Activated CD8-positive, alpha-beta memory T cell treated with anti-CD3 and anti-CD28 coated beads, Interleukin-2, amount 50 U/mL, for 1 hour (primary cell): ENCODE measurements around the gene CDC42BPG.

Source experiments
- DNase-seq: peaks from one replicate; pipeline ENCODE4 v3.0.0-alpha.2; 2020; ENCODE audit errors: extremely low read depth

Gene CDC42BPG

DNA sequence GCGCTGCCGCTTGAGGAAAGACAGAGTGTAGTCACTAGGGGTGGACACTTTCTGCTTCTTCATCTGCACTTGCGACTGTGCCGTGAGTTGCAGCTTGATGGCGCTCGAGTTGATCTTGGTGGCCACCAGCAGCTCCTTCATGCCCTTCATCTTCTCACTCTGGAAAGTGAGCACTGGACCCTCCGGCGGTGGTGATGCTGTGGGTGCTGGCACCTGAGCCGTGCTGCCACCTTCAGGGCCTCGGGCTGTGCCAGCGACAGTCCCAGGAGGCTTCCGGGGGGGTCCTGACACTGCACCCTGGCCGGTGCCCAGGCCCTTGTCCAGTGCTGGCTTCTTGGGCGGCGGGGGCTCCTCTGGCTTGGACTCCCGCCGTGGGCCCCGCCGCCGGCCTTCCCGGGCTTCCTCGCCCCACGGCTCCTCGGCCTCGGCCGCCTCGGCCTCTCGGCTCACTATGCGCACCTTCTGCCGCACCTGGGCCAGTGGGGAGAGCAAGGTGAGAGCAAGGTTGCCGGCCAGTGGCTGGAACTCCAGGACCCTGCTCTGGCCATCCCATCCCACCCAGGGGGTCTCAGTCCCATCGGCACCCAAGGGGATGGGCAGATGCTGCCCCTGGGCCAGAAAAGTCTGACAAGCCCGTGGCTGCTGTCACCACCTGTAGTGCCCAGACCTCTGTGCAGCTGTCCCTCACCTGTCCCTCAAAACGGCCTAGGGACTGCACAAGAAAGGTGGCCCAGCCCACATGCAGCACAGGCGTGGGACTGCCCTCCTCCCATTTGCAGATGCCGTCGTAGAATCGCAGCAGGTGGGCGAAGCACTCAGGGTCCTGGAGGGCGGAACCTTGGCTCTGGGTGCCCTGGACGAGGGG lies 39.9 kb downstream of the CDC42BPG start:
- DNase-seq, result no peak

DNA sequence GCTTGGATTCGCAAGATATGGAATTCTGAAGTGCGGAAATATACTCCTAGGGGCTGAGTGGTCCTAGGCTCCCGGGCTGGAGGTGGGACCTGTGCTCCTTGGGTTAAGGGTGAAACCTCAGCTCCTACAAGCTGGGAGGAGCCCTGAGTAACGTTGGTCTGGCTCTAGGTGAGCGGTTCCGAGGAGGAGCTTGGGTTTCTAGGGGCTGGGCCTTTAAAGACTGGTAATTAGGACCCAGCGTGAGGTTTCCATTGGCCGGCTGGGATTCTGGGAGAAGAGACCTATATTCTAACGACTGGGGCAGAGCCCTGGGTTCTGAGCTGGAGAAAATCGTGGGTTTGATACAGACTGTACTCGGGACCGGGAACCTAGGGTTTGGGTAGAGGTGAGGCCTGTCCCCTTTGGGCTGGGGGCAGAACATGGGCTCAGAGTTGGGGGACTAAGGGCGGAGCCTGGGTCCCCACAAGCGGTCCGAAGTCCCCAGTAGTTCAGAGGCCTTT lies 40.6 kb downstream of the CDC42BPG start:
- DNase-seq, result no peak

- DNase-seq, result no peak
These were observed 41.2 kb downstream of the CDC42BPG start, which contains the start of gene MAP4K2 for GRCh38 chr11:64803158-64803845. Gene MAP4K2, minus strand, starts transcription at chr11:64803214. Its CDS starts 65 bp downstream, at chr11:64803149.

- DNase-seq, result no peak
These were observed 41.9 kb downstream of the CDC42BPG start for GRCh38 chr11:64802370-64803157.

GRCh38 chr11:64801561-64802369 lies 42.7 kb downstream of the CDC42BPG start:
- DNase-seq, result no peak

DNA sequence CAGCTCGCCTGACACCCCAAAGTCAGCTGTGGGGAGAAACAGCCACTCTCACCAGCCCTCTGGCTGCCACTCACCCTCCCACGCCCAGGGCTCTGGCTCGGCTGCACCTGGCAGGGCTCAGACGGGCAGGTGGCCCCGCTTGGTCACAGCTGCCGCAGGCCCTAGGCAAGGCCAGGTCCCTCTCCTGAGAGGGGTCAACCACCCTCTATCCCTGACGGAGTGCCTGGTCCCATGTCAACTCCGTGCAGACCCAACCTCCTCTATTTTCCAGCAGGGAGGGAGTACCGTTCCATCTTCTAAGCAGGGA lies 43.3 kb downstream of the CDC42BPG start:
- DNase-seq, result no peak

DNA sequence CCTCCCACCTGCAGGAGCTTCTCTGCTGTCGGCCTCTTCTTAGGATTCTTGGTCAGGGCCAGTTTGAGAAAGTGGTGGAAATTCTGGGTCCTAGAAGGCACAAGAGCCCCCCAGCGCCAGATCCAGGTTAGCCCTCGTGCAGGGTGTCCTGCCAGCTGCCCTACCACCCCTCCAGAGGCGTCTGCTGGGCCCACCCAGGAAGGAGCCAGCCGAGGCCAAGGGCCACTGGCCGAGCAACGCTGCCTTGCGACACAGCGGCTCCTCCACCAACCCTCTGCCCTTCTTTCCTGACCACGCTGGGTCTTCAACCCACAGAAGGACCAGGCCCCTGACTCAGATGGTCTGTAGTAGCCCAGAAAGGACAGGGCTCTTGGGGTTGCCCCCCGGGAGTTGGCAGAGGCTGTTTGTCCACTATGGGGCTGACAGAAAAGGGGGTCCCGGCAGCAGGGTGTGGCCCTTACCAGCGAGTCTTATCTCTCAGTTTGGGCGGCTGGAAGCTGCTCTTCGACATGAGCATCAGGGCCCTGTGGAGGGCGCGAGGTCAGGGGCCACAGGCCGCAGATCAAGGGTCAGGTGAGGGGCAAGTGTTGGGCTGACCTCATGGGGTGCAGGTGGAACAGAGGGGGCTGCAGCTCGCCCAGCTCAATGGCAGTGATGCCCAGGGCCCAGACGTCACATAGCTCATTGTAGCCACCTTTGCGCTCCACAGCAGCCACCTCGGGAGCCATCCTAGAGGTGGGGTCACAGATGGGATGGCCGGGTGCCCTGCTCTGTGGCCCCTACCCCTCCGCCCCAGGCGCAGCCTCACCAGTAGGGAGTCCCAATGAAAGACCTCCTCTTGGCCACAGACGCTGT lies 43.9 kb downstream of the CDC42BPG start:
- no peak for DNase-seq

DNA sequence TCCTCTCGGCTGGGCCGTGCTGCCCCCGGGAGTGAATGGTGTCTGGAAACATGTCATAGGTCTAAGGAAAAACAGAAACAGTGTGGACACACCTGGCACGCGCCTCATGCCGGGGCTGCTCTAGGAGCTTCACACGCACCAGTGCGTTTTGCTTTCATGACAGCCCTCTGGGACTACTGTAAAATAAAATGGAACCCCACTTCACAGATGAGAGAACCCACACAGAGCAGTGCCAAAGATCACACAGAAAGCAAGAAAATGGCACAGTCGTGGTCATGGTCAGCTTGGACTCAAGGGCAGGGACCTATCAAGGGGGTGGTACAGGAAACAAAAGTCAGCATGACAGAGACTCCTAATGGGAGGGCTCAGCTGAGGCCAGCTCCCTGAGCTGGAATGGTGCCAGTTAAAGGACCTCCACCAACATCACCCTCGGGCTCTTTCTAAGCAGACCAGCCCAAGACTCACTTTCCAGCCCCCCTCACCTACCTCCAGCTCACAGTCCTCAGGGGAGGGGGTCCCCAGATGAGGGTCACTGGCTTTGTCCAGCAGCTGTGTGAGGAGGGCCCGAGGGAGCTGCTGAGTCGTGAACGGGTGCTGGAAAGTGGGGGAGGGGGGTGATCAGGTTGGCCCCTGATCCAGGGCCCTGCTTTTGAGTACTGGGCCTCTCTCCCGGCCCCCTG lies 44.7 kb downstream of the CDC42BPG start:
- DNase-seq, result no peak

DNA sequence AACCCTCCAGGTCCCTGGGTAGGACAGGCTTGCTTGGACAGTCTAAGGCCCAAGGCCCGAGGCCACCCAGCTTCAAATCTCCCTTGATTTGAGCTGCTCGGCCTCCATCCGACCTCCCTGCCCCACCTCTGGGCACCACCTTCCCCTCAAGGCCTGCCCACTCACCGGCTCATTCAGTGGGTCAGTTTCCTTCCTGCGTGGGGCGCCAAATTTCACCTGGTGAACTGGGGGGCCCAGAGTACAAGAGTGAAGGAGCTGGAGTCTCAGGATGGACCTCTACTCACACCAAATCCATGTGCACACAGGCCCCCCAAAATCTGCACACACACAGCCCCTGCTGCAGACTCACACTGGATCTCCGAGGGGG lies 45.2 kb downstream of the CDC42BPG start:
- DNase-seq, result no peak

DNA sequence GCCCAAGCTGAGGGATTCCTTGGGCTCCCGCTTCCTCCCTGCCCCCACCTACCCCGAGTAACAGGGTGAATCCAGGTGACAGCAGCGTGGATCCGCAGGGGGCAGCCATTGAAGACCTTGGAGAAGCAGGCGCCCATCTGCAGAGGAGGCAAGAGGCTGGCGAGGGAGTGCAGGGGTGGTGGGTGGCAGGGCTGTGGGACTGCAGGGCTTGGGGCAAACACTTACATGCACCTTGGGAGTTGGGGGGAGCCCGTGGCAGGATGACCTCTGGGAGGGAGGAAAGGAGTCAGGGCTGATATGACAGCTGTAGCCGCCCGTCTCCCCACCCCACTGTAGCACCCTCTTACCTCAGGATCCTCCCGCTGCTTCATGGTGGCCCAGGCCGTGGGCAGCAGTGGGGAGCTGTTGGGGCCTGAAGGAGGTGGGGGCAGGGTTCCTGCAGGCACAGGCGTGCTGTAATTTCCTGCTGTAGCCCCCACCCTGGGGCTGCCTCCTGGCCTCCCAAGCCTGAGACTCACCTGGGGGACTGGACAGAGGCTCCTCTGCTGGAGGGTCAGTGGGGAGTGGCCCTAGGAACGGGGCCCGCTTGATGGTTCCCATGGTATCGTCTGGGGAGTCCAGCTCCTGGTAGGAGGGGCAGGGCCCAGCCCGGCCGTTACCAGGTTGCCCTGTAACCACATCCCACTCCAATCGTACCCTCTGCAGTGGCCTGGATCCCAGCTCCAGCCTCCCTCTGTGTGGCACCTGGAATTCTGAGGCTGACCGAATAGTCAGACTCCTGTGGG lies 47.5 kb downstream of the CDC42BPG start:
- no peak for DNase-seq

DNA sequence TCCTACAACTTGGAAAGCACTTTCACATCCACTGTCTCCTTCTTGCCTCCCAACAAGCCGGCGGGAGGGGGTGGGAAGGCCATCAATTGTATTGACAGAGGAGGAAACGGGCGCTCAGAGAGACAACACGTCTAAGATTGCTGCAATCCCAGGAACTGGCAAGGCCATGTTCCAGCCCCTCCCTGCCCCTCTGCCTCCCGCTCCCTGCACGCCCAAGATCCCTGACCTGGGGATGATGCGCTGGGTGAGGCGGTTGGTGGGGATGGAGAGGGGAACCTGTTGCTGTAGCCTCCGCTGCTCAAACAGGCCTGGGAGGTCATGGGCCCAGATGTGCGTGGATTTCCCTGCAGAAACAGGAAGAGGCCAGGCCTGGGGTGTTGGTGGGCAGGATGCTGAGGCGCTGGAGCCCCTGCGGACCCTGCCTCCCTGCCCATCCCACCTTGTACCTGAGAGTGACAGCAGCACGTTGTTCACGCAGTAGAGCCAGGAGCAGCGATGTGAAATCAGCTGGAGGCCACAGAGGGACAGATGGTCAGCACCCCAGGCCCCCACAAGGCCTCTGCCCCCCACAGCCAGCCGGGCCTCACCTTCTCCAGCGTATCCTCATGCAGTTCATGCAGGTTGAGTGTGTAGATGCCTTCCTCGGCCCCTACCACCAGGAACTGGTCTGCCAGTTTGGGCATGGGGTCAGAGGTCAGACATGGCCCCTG lies 48.3 kb downstream of the CDC42BPG start:
- no peak for DNase-seq

GRCh38 chr11:64794526-64794925 lies 49.9 kb downstream of the CDC42BPG start:
- no peak for DNase-seq

DNA sequence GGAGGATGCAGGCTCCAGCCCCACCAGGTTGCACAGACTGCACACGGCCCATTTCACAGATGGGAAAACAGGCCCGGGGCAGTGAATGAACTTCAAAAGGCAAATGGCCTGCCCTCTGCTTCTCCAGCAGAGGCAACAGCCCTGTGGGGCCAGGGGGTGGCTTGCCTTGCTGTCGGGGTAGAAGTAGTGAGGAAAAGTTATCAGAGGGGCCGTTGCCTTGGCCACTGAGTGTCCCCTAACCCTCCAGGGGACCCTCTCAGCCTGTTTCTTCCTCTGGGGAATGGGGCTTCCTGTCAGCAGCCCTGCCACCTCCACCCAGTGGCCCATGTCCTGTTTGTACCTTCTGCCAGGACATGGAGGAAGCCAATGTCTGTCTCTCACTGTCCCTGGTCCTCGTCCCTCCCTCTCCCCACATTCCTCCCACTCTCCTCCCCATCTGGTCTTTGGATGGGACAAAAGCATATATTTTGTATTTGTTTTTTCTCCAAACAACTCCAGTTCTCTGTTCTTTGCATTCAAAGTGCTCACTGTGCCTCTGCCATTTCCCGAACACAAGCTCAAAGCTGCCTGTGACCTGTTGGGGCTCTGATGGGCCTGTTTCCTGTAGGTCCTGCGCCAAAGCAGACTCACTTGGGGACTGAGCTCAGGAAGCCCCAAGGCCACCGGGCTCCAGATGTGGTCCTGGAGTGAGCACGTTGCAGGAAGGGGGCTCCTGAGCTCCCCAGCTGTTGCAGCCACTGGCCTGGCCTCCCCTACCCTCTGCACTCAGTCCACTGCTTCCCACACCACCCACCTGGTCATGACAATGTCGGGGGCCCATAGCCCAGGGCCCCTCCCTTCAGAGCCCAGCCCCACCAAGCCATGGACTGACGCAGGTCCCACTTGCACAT lies 50.9 kb downstream of the CDC42BPG start:
- DNase-seq, result no peak

- DNase-seq, result no peak
These were observed 52.0 kb downstream of the CDC42BPG start for GRCh38 chr11:64792482-64792881.

- DNase-seq, result no peak
These were observed 52.6 kb downstream of the CDC42BPG start for GRCh38 chr11:64791781-64792291.

DNA sequence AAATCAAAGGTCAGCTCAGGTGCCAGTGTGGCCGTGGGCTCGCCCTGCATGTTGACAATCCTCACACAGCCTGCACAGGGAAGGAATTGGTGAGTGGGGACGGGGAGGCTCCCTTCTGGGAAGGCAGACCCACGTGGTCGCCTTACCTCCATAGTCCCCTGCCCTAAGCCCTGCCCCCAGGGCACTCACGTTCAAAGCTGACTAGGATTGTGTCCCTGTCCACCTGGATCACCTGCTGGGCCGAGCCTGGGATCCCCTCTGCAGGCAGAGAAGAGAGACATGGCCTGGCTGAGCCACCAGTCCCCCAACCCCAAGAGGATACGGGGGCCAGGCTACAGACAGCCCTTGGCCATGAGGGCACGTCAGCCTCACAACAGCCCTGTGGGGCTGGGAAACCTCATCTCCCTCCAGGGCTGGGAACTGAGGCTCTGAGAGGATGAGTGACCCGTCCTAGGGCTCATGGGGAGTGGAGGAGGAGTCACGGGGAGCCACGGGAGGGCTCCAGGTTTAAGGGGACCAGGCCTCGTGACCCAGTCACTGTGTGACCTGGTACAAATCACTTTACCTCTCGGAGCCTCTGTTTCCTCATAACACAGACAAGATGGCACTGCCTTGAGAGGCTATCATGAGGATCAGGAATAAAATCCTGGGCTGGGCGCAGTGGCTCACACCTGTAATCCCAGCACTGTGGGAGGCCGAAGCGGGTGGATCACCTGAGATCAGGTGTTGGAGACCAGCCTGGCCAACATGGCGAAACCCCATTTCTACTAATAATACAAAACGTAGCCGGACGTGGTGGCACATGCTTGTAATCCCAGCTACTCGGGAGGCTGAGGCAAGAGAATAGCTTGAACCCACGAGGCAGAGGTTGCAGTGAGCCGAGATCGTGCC lies 54.0 kb downstream of the CDC42BPG start:
- no peak for DNase-seq
